HCT116 (cell line): ENCODE results near the gene TERT. TPM values are rescaled to one million over a fixed set of nuclear protein-coding genes. Genes with fewer than 3 reads are reported as not detected.

ENCODE experiments used
- ATAC-seq: fragments of 200-7000 bp; cut with Tn5 transposase; 2 replicates; pipeline ENCODE4 v1.9.1; 2020; ENCODE audit warnings: mild to moderate bottlenecking, moderate library complexity
- BruUV-seq: library from RNA; stranded (reverse); fragments of 400-500 nt; replicated peaks from 2 replicates; lab custom pipeline; 2021; lab: Mats Ljungman, UMichigan
- CTCF ChIA-PET: fragments of 300-600 bp; sonication (Branson Sonifier 250); formaldehyde crosslinking; loops from one replicate; lab custom pipeline; 2021; ENCODE audit warnings: antibody characterized with exemption; lab: Charles Lee
- POLR2A ChIA-PET: fragments of 300-600, 350-600 bp; sonication (Branson Sonifier 250); formaldehyde crosslinking; loops from one replicate; lab custom pipeline; 2021; ENCODE audit warnings: antibody characterized with exemption; lab: Charles Lee
- RAD21 ChIA-PET, 2 experiments: fragments of 300-600 bp; sonication (Branson Sonifier 250); formaldehyde crosslinking; loops; one replicate each; lab custom pipeline; 2023; ENCODE audit warnings: low total read pairs in 2 of 2; ENCODE audit not compliant: uncharacterized antibody in 2 of 2, unreplicated experiment in 2 of 2, low non-redundant PET in 1 of 2; lab: Charles Lee
- DNase-seq: peaks from one replicate; pipeline ENCODE4 v3.0.0-alpha.2; 2010; ENCODE audit warnings: low read depth, low spot score
- H2AFZ ChIP-seq: fragments of 200-600 bp; shearing (Covaris generic), sonication (generic); 2 replicates; pipeline ENCODE4 v1.6.1; 2017; ENCODE audit warnings: low read depth, mixed run types, mixed read lengths, antibody characterized with exemption, low read length; ENCODE audit not compliant: poor library complexity, severe bottlenecking
- H3K27ac ChIP-seq: 2 replicates; pipeline ENCODE4 v1.5.1; 2012; ENCODE audit warnings: low read depth, low read length
- H3K27me3 ChIP-seq: fragments of 200-600 bp; sonication (generic); 2 replicates; pipeline ENCODE4 v1.6.1; 2016; ENCODE audit warnings: mixed run types, low read length, mixed read lengths; ENCODE audit not compliant: insufficient read depth
- H3K36me3 ChIP-seq, 2 experiments: fragments of 200-500 bp in 1 of 2; fragments of 200-600 bp in 1 of 2; sonication (Bioruptor generic) in 1 of 2; sonication (generic) in 1 of 2; 2 replicates each; pipeline versions ENCODE4 v1.5.1 to v1.6.1; 2014 to 2016; ENCODE audit warnings: low read length in 2 of 2, inconsistent platforms in 1 of 2, mixed read lengths in 1 of 2, mixed run types in 1 of 2; ENCODE audit not compliant: insufficient read depth in 2 of 2, control insufficient read depth in 1 of 2
- H3K4me1 ChIP-seq, 2 experiments: fragments of 200-600 bp in 1 of 2; sonication (generic) in 1 of 2; 2 replicates each; pipeline versions ENCODE4 v1.5.1 to v1.6.1; 2012 to 2017; ENCODE audit warnings: low read length in 2 of 2, inconsistent platforms in 1 of 2, mild to moderate bottlenecking in 1 of 2, mixed read lengths in 1 of 2, mixed run types in 1 of 2, moderate library complexity in 1 of 2; ENCODE audit not compliant: insufficient read depth in 2 of 2, control insufficient read depth in 1 of 2
- H3K4me2 ChIP-seq: fragments of 200-600 bp; sonication (generic); 2 replicates; pipeline ENCODE4 v1.6.1; 2017; ENCODE audit warnings: mixed run types, low read length, mixed read lengths
- H3K4me3 ChIP-seq, 2 experiments: fragments of 200-600 bp in 1 of 2; sonication (generic) in 1 of 2; replicated peaks in 1 of 2; 2 replicates each; pipeline ENCODE4 v1.5.1; 2011 to 2016; ENCODE audit warnings: low read length in 2 of 2, control low read depth in 1 of 2, low read depth in 1 of 2, mild to moderate bottlenecking in 1 of 2, mixed read lengths in 1 of 2, mixed run types in 1 of 2
- H3K79me2 ChIP-seq: fragments of 200-600 bp; sonication (generic); 2 replicates; pipeline ENCODE4 v1.6.1; 2017; ENCODE audit warnings: mild to moderate bottlenecking, mixed run types, low read length, moderate library complexity, mixed read lengths; ENCODE audit not compliant: insufficient read depth
- H3K9ac ChIP-seq: fragments of 200-600 bp; sonication (generic); 2 replicates; pipeline ENCODE4 v1.6.1; 2016; ENCODE audit warnings: low read length, mixed read lengths
- H3K9me2 ChIP-seq: fragments of 200-600 bp; sonication (generic), shearing (Covaris generic); 2 replicates; pipeline ENCODE4 v1.6.1; 2017; ENCODE audit warnings: mixed run types, mild to moderate bottlenecking, moderate library complexity; ENCODE audit not compliant: insufficient read depth
- H3K9me3 ChIP-seq, 2 experiments: fragments of 200-500 bp in 1 of 2; fragments of 200-600 bp in 1 of 2; sonication (Bioruptor generic) in 1 of 2; sonication (generic) in 1 of 2; 2 replicates each; pipeline ENCODE4 v1.6.1; 2014 to 2017; ENCODE audit warnings: low read length in 2 of 2, mixed read lengths in 2 of 2, inconsistent platforms in 1 of 2, low read depth in 1 of 2, mild to moderate bottlenecking in 1 of 2, mixed run types in 1 of 2, moderate library complexity in 1 of 2; ENCODE audit not compliant: control insufficient read depth in 1 of 2, insufficient read depth in 1 of 2
- H4K20me1 ChIP-seq: fragments of 200-600 bp; sonication (generic), shearing (Covaris generic); 2 replicates; pipeline ENCODE4 v1.6.1; 2017; ENCODE audit warnings: mixed run types, mild to moderate bottlenecking, moderate library complexity; ENCODE audit not compliant: insufficient read depth
- ATF3 ChIP-seq: IDR thresholded peaks from 2 replicates; pipeline ENCODE4 v1.6.1; 2012
- CBX3 ChIP-seq: IDR thresholded peaks from 2 replicates; pipeline ENCODE4 v1.6.1; 2012; ENCODE audit warnings: low read depth
- CTCF ChIP-seq, 3 experiments: fragments of 200-600 bp in 1 of 3; sonication (generic) in 1 of 3; IDR thresholded peaks in 2 of 3; conservative IDR thresholded peaks in 1 of 3; 2 replicates each; pipeline ENCODE4 v1.5.1; 2012 to 2017; ENCODE audit warnings: low read depth in 2 of 3, low read length in 2 of 3, antibody characterized with exemption in 1 of 3, borderline replicate concordance in 1 of 3, control low read depth in 1 of 3, mild to moderate bottlenecking in 1 of 3, mixed read lengths in 1 of 3, mixed run types in 1 of 3, moderate library complexity in 1 of 3; ENCODE audit not compliant: insufficient read depth in 1 of 3
- EGR1 ChIP-seq: IDR thresholded peaks from 2 replicates; pipeline ENCODE4 v1.6.1; 2012; ENCODE audit warnings: low read depth
- ELF1 ChIP-seq: IDR thresholded peaks from 2 replicates; pipeline ENCODE4 v1.6.1; 2012; ENCODE audit warnings: low read depth, borderline replicate concordance
- EZH2 ChIP-seq: fragments of 200-600 bp; sonication (generic); IDR thresholded peaks from 2 replicates; pipeline ENCODE4 v1.6.1; 2017; ENCODE audit warnings: antibody characterized with exemption, mixed run types
- EZH2phosphoT487 ChIP-seq: fragments of 200-600 bp; IDR thresholded peaks from 2 replicates; pipeline ENCODE4 v1.6.1; 2018; ENCODE audit warnings: antibody characterized with exemption, borderline replicate concordance
- JUND ChIP-seq: IDR thresholded peaks from 2 replicates; pipeline ENCODE4 v1.6.1; 2012
- MAX ChIP-seq: IDR thresholded peaks from 2 replicates; pipeline ENCODE4 v1.6.1; 2012
- POLR2A ChIP-seq: IDR thresholded peaks from 2 replicates; pipeline ENCODE4 v1.7.0; 2011; ENCODE audit warnings: borderline replicate concordance; ENCODE audit not compliant: insufficient read depth, insufficient read length; ENCODE audit errors: extremely low read depth
- POLR2AphosphoS5 ChIP-seq: IDR thresholded peaks from 2 replicates; pipeline ENCODE4 v1.6.1; 2011; ENCODE audit warnings: mild to moderate bottlenecking, low read depth, low read length, moderate library complexity
- REST ChIP-seq: IDR thresholded peaks from 2 replicates; pipeline ENCODE4 v1.6.1; 2012; ENCODE audit warnings: low read depth
- SIN3A ChIP-seq: IDR thresholded peaks from 2 replicates; pipeline ENCODE4 v1.6.1; 2012; ENCODE audit warnings: low read depth
- SP1 ChIP-seq: IDR thresholded peaks from 2 replicates; pipeline ENCODE4 v1.6.1; 2012; ENCODE audit warnings: low read depth
- SRF ChIP-seq: IDR thresholded peaks from 2 replicates; pipeline ENCODE4 v1.6.1; 2012; ENCODE audit warnings: low read depth
- TCF7L2 ChIP-seq: IDR thresholded peaks from 2 replicates; pipeline ENCODE4 v1.7.0; 2011; ENCODE audit warnings: borderline replicate concordance, inconsistent platforms; ENCODE audit not compliant: insufficient read depth, insufficient read length; ENCODE audit errors: extremely low read depth
- YY1 ChIP-seq: IDR thresholded peaks from 2 replicates; pipeline ENCODE4 v1.6.1; 2011; ENCODE audit warnings: low read length, low read depth, moderate library complexity, mild to moderate bottlenecking; ENCODE audit not compliant: insufficient replicate concordance; ENCODE audit errors: extremely low read depth
- ZBTB33 ChIP-seq: IDR thresholded peaks from 2 replicates; pipeline ENCODE4 v1.6.1; 2011; ENCODE audit warnings: mild to moderate bottlenecking, low read length, moderate library complexity; ENCODE audit not compliant: insufficient replicate concordance; ENCODE audit errors: extremely low read depth
- ZFX ChIP-seq: fragments of 450-650 bp; IDR thresholded peaks from 2 replicates; pipeline ENCODE4 v1.6.1; 2017
- ZNF274 ChIP-seq: fragments of 200-500 bp; sonication (Bioruptor generic); IDR thresholded peaks from 2 replicates; pipeline ENCODE4 v1.6.1; 2014; ENCODE audit warnings: mild to moderate bottlenecking, low read depth, low read length, inconsistent platforms
- intact Hi-C: fragments of 100-400 bp; cut with micrococcal nuclease; formaldehyde crosslinking; loops from 2 replicates; pipeline ENCODE4 v1.10.0; 2022
- total RNA-seq: library from RNA; stranded (reverse); gene quantifications from one replicate; pipeline ENCODE4 v1.2.1, GENCODE V29; 2021; ENCODE audit not compliant: unreplicated experiment

TERT gene
- total RNA-seq, 1 experiment from 2014 or later = 6.9 TPM

- BruUV-seq = TSS peak; percentile 48
- ChIA-PET POLR2A (interaction anchor here (0.9 kb wide), 1 partner anchor 10 kb away, joined by 3 read pairs; no protein-coding TSS in a partner anchor), RAD21 (no interaction called here), CTCF (no interaction called here)
- no peak overlapping the region for H2AFZ ChIP-seq
- no peaks in the 10 kb centered on the region for H3K9me2 ChIP-seq
- H3K4me3 ChIP-seq = no peak overlapping the region
- no peaks in the 10 kb centered on the region for H4K20me1 ChIP-seq
- no peaks in the 10 kb centered on the region for H3K27me3 ChIP-seq
- no peak overlapping the region for H3K27ac ChIP-seq
- ATAC-seq = no peak
- H3K9ac ChIP-seq = no peak overlapping the region
- TF ChIP-seq SP1 (no peak), EZH2 (no peak), ATF3 (no peak), ZBTB33 (no peak), POLR2A (no peak), CTCF (IDR thresholded peaks at IDR 0.05 in 2 of 3, conservative IDR thresholded peaks at IDR 0.05 in 1 of 3; ENCODE audit: borderline replicate concordance in 1 of 3, insufficient read depth in 1 of 3, low read depth in 2 of 3, low read length in 2 of 3) (no peak), ELF1 (no peak), REST (no peak), SIN3A (no peak), CBX3 (no peak), SRF (no peak), JUND (no peak), EGR1 (no peak), MAX (no peak), POLR2AphosphoS5 (no peak), ZFX (no peak), TCF7L2 (no peak), ZNF274 (no peak), YY1 (no peak), EZH2phosphoT487 (no peak)
- H3K4me2 ChIP-seq = no peak overlapping the region
- no peaks in the 10 kb centered on the region for H3K9me3 ChIP-seq
- peaks cover 7 to 20% of the 10 kb centered on the region in 2 experiments; a peak in 3 of 4 replicates for H3K36me3 ChIP-seq
- H3K4me1 ChIP-seq = peaks cover 16 to 22% of the 10 kb centered on the region in 2 experiments
- no peaks in the 10 kb centered on the region for H3K79me2 ChIP-seq
- intact Hi-C loops = no loop called here
- no peak for DNase-seq
Measured at GRCh38 chr5:1317921-1318565, 23.2 kb upstream of the TERT start.
